Measurements from ENCODE around the gene FLNA. TPM values are rescaled to one million over a fixed set of nuclear protein-coding genes. Genes with fewer than 3 reads are reported as not detected.
A peak's percentile ranks its signal among the peaks of the same experiment; 100 is the strongest.

The FLNA gene
- total and polyA plus RNA-seq, 9 of the 15 experiments (the other 6 are each of a cell fraction or from before 2014, with no cell fraction given), result 6.2 to 735 (median 135) TPM

DNA sequence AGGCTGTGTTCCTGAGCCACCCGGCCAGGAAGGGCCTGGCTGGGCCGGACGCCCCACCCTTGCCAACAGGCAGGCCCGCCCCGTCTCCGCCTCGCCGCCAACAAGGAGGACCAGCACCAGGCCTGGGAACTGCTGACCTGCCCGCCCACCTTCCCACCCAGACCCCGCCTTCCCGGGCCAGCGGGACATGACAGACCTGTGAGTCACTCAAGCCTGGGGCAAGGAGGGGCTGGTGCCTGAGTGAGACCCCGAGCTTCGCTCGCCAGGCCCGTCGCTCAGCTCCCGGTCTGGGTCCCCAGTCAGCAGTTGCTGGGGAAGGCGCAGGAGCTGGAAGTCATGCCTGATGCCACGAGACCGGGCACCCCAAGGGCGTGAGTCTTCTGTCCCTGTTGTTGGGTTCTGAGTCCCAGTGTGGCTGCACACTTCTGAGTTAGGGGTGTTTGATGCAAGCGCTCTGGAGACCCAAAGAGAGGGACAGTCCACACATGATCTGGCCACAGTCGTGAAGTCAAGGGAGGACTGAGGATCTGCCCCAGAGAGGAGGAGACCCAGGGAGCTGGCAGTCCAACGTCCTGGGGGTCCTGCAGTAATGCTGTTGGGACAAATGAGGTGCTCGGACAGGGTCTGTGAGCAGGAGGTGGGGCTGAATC is 34.9 kb upstream of the FLNA start, which contains the start of gene DNASE1L1 (continued):
- TF ChIP-seq, protein P1, sequence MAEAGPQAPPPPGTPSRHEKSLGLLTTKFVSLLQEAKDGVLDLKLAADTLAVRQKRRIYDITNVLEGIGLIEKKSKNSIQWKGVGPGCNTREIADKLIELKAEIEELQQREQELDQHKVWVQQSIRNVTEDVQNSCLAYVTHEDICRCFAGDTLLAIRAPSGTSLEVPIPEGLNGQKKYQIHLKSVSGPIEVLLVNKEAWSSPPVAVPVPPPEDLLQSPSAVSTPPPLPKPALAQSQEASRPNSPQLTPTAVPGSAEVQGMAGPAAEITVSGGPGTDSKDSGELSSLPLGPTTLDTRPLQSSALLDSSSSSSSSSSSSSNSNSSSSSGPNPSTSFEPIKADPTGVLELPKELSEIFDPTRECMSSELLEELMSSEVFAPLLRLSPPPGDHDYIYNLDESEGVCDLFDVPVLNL (CRISPR knock-in tag; IDR thresholded peaks at IDR 0.05; ENCODE audit: low read depth), result no peak
- TF ChIP-seq CGGBP1 (CRISPR knock-in tag; IDR thresholded peaks at IDR 0.05) (no peak), GABPB2 (CRISPR knock-in tag; conservative IDR thresholded peaks at IDR 0.05) (no peak), PKNOX1 (IDR thresholded peaks at IDR 0.05) (peak; percentile 83), NFE2 (IDR thresholded peaks at IDR 0.05; ENCODE audit: low read depth) (no peak), CCNT2 (IDR thresholded peaks at IDR 0.05; ENCODE audit: borderline replicate concordance, extremely low read depth, insufficient read length, low read depth, low read length) (peak; percentile 50), POLR2A (conservative IDR thresholded peaks at IDR 0.05) (no peak), ATF4 (CRISPR knock-in tag; IDR thresholded peaks at IDR 0.05) (no peak), ATF2 (CRISPR knock-in tag; IDR thresholded peaks at IDR 0.05) (no peak), ZC3H4 (CRISPR knock-in tag; IDR thresholded peaks at IDR 0.05; ENCODE audit: borderline replicate concordance) (no peak), NFATC3 (IDR thresholded peaks at IDR 0.05) (no peak), CEBPZ (IDR thresholded peaks at IDR 0.05; ENCODE audit: borderline replicate concordance, low read depth, low read length) (no peak), JUNB (CRISPR knock-in tag; conservative IDR thresholded peaks at IDR 0.05) (0 out of 2 replicates have a peak, but pooled peaks have one; percentile 23), DDX20 (tag; IDR thresholded peaks at IDR 0.05; ENCODE audit: low read depth) (no peak), NFXL1 (CRISPR knock-in tag; IDR thresholded peaks at IDR 0.05) (no peak), CBX5 (IDR thresholded peaks at IDR 0.05; ENCODE audit: borderline replicate concordance, low read depth) (no peak), TFAM (CRISPR knock-in tag; conservative IDR thresholded peaks at IDR 0.05) (no peak), NR3C1 (CRISPR knock-in tag; IDR thresholded peaks at IDR 0.05) (no peak), NFRKB (IDR thresholded peaks at IDR 0.05; ENCODE audit: low read depth) (no peak)
- TF ChIP-seq, protein P2, sequence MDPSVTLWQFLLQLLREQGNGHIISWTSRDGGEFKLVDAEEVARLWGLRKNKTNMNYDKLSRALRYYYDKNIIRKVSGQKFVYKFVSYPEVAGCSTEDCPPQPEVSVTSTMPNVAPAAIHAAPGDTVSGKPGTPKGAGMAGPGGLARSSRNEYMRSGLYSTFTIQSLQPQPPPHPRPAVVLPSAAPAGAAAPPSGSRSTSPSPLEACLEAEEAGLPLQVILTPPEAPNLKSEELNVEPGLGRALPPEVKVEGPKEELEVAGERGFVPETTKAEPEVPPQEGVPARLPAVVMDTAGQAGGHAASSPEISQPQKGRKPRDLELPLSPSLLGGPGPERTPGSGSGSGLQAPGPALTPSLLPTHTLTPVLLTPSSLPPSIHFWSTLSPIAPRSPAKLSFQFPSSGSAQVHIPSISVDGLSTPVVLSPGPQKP (CRISPR knock-in tag; IDR thresholded peaks at IDR 0.05), result no peak
